H9 (cell line): ENCODE results near the gene GPATCH1. TPM values are rescaled to one million over a fixed set of nuclear protein-coding genes. Genes with fewer than 3 reads are reported as not detected.

ENCODE experiments used
- DNase-seq: peaks from one replicate; pipeline ENCODE4 v3.0.0-alpha.2; 2017
- H2AFZ ChIP-seq: one replicate; pipeline ENCODE4 v1.6.1; 2013; ENCODE audit warnings: mild to moderate bottlenecking, low read length, control low read depth, moderate library complexity
- H2AK5ac ChIP-seq: 2 replicates; pipeline ENCODE4 v1.6.1; 2013; ENCODE audit warnings: low read length, control low read depth, mixed read lengths; ENCODE audit not compliant: insufficient read length
- H2BK120ac ChIP-seq: one replicate; pipeline ENCODE4 v1.6.1; 2013; ENCODE audit warnings: low read depth, mild to moderate bottlenecking, low read length, control low read depth, inconsistent platforms; ENCODE audit not compliant: poor library complexity, severe bottlenecking
- H2BK12ac ChIP-seq: 2 replicates; pipeline ENCODE4 v1.6.1; 2013; ENCODE audit warnings: low read length, control low read depth, mixed read lengths, low read depth; ENCODE audit not compliant: insufficient read length
- H2BK15ac ChIP-seq: 2 replicates; pipeline ENCODE4 v1.6.1; 2013; ENCODE audit warnings: low read depth, low read length, control low read depth
- H2BK20ac ChIP-seq: one replicate; pipeline ENCODE4 v1.6.1; 2013; ENCODE audit warnings: low read depth, mild to moderate bottlenecking, low read length, control low read depth, inconsistent platforms; ENCODE audit not compliant: poor library complexity, severe bottlenecking
- H2BK5ac ChIP-seq: 2 replicates; pipeline ENCODE4 v1.6.1; 2013; ENCODE audit warnings: low read length, control low read depth, mixed read lengths; ENCODE audit not compliant: insufficient read length
- H3K14ac ChIP-seq: 2 replicates; pipeline ENCODE4 v1.6.1; 2013; ENCODE audit warnings: low read length, control low read depth; ENCODE audit not compliant: insufficient read depth
- H3K18ac ChIP-seq: 2 replicates; pipeline ENCODE4 v1.6.1; 2013; ENCODE audit warnings: low read depth, mild to moderate bottlenecking, mixed read lengths, low read length, control low read depth; ENCODE audit not compliant: insufficient read length
- H3K23ac ChIP-seq: 2 replicates; pipeline ENCODE4 v1.6.1; 2013; ENCODE audit warnings: low read length, control low read depth, mixed read lengths, low read depth; ENCODE audit not compliant: insufficient read length
- H3K23me2 ChIP-seq: 2 replicates; pipeline ENCODE4 v1.6.1; 2013; ENCODE audit warnings: low read depth, mild to moderate bottlenecking, mixed read lengths, low read length, control low read depth; ENCODE audit not compliant: insufficient read length, poor library complexity, severe bottlenecking
- H3K27ac ChIP-seq: 2 replicates; pipeline ENCODE4 v1.5.1; 2013; ENCODE audit warnings: low read length, control low read depth, mixed read lengths, low read depth; ENCODE audit not compliant: insufficient read length
- H3K27me3 ChIP-seq: 2 replicates; pipeline ENCODE4 v1.6.1; 2013; ENCODE audit warnings: low read length, control low read depth, inconsistent platforms; ENCODE audit not compliant: insufficient read depth
- H3K4ac ChIP-seq: 2 replicates; pipeline ENCODE4 v1.6.1; 2013; ENCODE audit warnings: low read depth, mild to moderate bottlenecking, control low read depth, inconsistent platforms, low read length, moderate library complexity
- H3K4me1 ChIP-seq: 2 replicates; pipeline ENCODE4 v1.6.1; 2013; ENCODE audit warnings: low read length, control low read depth, inconsistent platforms; ENCODE audit not compliant: insufficient read depth
- H3K4me2 ChIP-seq: 2 replicates; pipeline ENCODE4 v1.6.1; 2013; ENCODE audit warnings: low read length, control low read depth, mixed read lengths; ENCODE audit not compliant: insufficient read length, insufficient read depth
- H3K56ac ChIP-seq: 2 replicates; pipeline ENCODE4 v1.6.1; 2013; ENCODE audit warnings: low read depth, mild to moderate bottlenecking, mixed read lengths, low read length, control low read depth; ENCODE audit not compliant: insufficient read length
- H3K79me1 ChIP-seq: 2 replicates; pipeline ENCODE4 v1.6.1; 2013; ENCODE audit warnings: low read depth, mild to moderate bottlenecking, moderate library complexity, low read length, control low read depth, inconsistent platforms; ENCODE audit not compliant: insufficient read depth, poor library complexity, severe bottlenecking
- H3K79me2 ChIP-seq: 2 replicates; pipeline ENCODE4 v1.6.1; 2013; ENCODE audit warnings: low read length, control low read depth, inconsistent platforms; ENCODE audit not compliant: insufficient read depth
- H3K9ac ChIP-seq: 2 replicates; pipeline ENCODE4 v1.6.1; 2013; ENCODE audit warnings: low read length, control low read depth, mixed read lengths; ENCODE audit not compliant: insufficient read length; ENCODE audit errors: extremely low read depth
- H3K9me3 ChIP-seq: one replicate; pipeline ENCODE4 v1.6.1; 2013; ENCODE audit warnings: low read depth, low read length, inconsistent platforms; ENCODE audit not compliant: control insufficient read depth
- H3T11ph ChIP-seq: one replicate; pipeline ENCODE4 v1.6.1; 2013; ENCODE audit warnings: mild to moderate bottlenecking, low read length, control low read depth, inconsistent platforms
- H4K20me1 ChIP-seq: one replicate; pipeline ENCODE4 v1.6.1; 2013; ENCODE audit not compliant: control insufficient read depth, insufficient read length, insufficient read depth
- H4K5ac ChIP-seq: 2 replicates; pipeline ENCODE4 v1.6.1; 2013; ENCODE audit warnings: low read depth, mild to moderate bottlenecking, mixed read lengths, low read length, control low read depth; ENCODE audit not compliant: insufficient read length
- H4K8ac ChIP-seq: replicated peaks from 2 replicates; pipeline ENCODE4 v1.6.1; 2013; ENCODE audit warnings: low read length, control low read depth, mixed read lengths, low read depth; ENCODE audit not compliant: insufficient read length
- H4K91ac ChIP-seq: 2 replicates; pipeline ENCODE4 v1.6.1; 2013; ENCODE audit warnings: low read depth, mild to moderate bottlenecking, moderate library complexity, mixed read lengths, low read length, control low read depth; ENCODE audit not compliant: insufficient read length
- H3K27ac Mint-ChIP-seq, 3 experiments: 2 replicates in 2 of 3; 3 replicates in 1 of 3; pipeline ENCODE4 v1.8.0; 2020 to 2021; ENCODE audit warnings: mixed read lengths in 3 of 3, mild to moderate bottlenecking in 1 of 3, moderate library complexity in 1 of 3
- H3K27me3 Mint-ChIP-seq: 2 replicates; pipeline ENCODE4 v1.8.0; 2021; ENCODE audit warnings: low read depth, mild to moderate bottlenecking, moderate library complexity, mixed read lengths
- H3K36me3 Mint-ChIP-seq, 3 experiments: 2 replicates in 2 of 3; 3 replicates in 1 of 3; pipeline ENCODE4 v1.8.0; 2020 to 2021; ENCODE audit warnings: low read depth in 3 of 3, mixed read lengths in 3 of 3; ENCODE audit not compliant: insufficient read depth in 1 of 3
- H3K4me1 Mint-ChIP-seq, 2 experiments: 2 replicates each; pipeline ENCODE4 v1.8.0; 2020; ENCODE audit warnings: mixed read lengths in 2 of 2
- H3K4me3 Mint-ChIP-seq, 2 experiments: 2 replicates in 1 of 2; 3 replicates in 1 of 2; pipeline ENCODE4 v1.8.0; 2020 to 2021; ENCODE audit warnings: mild to moderate bottlenecking in 2 of 2, mixed read lengths in 2 of 2, moderate library complexity in 1 of 2
- H3K9me3 Mint-ChIP-seq, 2 experiments: 2 replicates in 1 of 2; 3 replicates in 1 of 2; pipeline ENCODE4 v1.8.0; 2020; ENCODE audit warnings: mild to moderate bottlenecking in 2 of 2, mixed read lengths in 2 of 2, moderate library complexity in 1 of 2
- CTCF ChIP-seq: fragments of 200-600 bp; sonication (generic); conservative IDR thresholded peaks from 3 replicates; pipeline ENCODE4 v1.8.0; 2021; ENCODE audit warnings: antibody characterized with exemption, mild to moderate bottlenecking
- WGBS: extraction: QIAGEN DNeasy Blood & Tissue Kit; methylation state at CpG from one replicate; pipeline ENCODE4 v1.1.7; 2013; ENCODE audit warnings: missing lambda C conversion rate, low lambda C conversion rate, mixed read lengths; ENCODE audit not compliant: insufficient read length; ENCODE audit errors: extremely low coverage; 5-methylcytosine and 5-hydroxymethylcytosine counted together
- total RNA-seq: library from RNA; stranded (reverse); gene quantifications from 2 replicates; pipeline ENCODE4 v1.2.1, GENCODE V29; 2021

GPATCH1 gene
- total RNA-seq, 1 experiment from 2014 or later, result 11.7 TPM

GRCh38 chr19:33100894-33101644 is 20.1 kb downstream of the GPATCH1 start:
- Histone ChIP-seq H3K4ac (no peak overlapping the region), H3K18ac (no peak overlapping the region), H3K56ac (no peak overlapping the region), H2AK5ac (no peak overlapping the region), H2BK20ac (no peak overlapping the region), H3K27ac (no peak overlapping the region), H3T11ph (no peak overlapping the region), H2BK12ac (no peak overlapping the region), H4K5ac (no peak overlapping the region), H2BK120ac (no peak overlapping the region), H3K4me1 (no peaks in the 10 kb centered on the region), H3K79me2 (no peaks in the 10 kb centered on the region), H3K23ac (no peak overlapping the region), H2BK15ac (no peak overlapping the region), H4K8ac (no peak overlapping the region), H2AFZ (no peak overlapping the region), H3K23me2 (no peaks in the 10 kb centered on the region), H3K79me1 (no peaks in the 10 kb centered on the region), H3K27me3 (no peaks in the 10 kb centered on the region), H3K14ac (no peak overlapping the region), H2BK5ac (no peak overlapping the region), H4K20me1 (no peaks in the 10 kb centered on the region), H3K4me2 (no peak overlapping the region), H3K9me3 (no peaks in the 10 kb centered on the region), H4K91ac (no peak overlapping the region), H3K9ac (no peak overlapping the region)
- Mint-ChIP-seq H3K4me1 (no peaks in the 10 kb centered on the region), H3K9me3 (no peaks in the 10 kb centered on the region), H3K36me3 (peaks cover 4 to 66% (median 39%) of the 10 kb centered on the region in 3 experiments; a peak in 6 of 7 replicates), H3K27me3 (no peaks in the 10 kb centered on the region), H3K27ac (no peak overlapping the region), H3K4me3 (no peak overlapping the region)
- WGBS, result no CpG with 5 or more reads among the region's 10 CpGs
- DNase-seq, result no peak
- no peak for TF ChIP-seq CTCF
